GM18909 (cell line): ENCODE data around the gene DNAJC16.
A peak's percentile ranks its signal among the peaks of the same experiment; 100 is the strongest.
"Not testable (repeated sequence)": the region's sequence is repeated elsewhere in the genome, so short reads cannot be mapped to it uniquely, and the experiment has no call there.

Source experiments
- ATAC-seq: cut with Tn5 transposase; IDR thresholded peaks from one replicate; pipeline ENCODE4 v1.9.1; 2021; ENCODE audit warnings: mild to moderate bottlenecking; ENCODE audit not compliant: unreplicated experiment, poor library complexity

The DNAJC16 gene

DNA sequence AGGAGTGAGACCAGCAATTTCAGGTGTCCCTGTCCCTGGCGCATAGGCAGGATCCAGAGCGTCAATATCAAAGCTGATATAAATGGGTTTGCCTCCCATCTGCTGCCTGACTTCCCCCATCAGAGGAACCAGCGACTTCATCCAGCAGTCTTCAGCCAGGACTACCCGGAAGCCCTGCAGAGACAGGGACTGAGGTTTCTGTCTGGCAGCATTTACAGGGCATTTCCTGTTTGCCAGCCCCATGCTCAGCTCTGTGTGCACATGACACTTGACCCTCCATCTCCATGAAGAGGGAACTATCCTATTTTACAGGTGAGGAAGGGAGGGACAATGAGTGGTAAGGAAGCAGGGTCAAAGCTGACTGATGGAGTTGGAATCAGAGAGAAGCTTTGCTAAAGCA lies 51.0 kb downstream of the DNAJC16 start:
- ATAC-seq: no peak

DNA sequence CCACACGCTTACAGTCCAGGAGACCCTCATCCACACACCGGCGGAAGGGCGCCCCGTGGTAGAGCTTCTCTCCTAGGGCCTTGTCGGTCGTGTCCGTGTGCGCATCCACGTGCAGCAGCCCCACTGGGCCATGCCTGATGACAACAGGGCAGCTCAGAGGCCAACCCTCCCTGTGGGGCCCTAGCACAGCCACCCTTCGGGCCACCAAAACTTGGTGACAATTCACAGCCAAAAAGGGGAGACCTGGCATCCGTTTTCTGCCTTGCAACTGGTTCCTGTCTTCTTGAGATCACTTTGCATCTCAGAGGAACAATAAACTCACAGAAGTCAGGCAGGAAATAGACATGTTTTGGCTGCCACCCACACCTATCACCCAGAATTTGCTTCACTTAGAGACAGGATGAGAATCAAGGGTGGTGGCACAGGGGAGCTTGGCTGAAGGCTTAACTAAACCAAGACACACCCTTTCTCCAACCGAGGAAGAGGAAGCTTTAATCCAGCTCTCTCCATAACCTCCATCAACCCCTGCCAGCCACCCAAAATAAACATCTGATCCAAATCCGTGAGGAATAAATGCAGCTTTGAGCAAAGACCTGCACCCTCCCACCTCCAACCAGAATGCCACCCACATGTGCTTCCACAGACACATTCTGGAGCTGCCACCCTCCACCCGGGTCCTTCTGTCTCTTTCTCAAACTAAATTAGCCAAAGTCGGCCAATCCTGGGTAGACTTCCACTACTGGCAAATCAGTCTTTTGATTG lies 52.5 kb downstream of the DNAJC16 start:
- ATAC-seq: no peak

DNA sequence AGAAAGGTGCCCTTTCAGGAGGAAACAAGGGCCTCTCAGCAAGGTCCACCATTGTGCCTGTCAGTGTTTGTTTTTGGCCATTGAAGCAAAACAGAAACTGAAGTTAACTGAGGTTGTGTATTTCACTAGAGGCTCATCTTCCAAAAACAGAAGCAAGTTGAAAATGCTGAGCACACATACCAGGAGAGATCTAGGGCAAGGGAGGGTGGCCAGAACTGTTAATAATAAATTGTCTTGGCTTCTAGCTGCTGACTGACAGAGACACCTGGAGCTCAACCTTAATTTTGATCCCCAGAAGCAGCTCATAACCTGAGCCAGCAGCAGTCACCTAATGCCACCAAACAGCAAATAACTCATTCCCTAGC lies 53.0 kb downstream of the DNAJC16 start:
- ATAC-seq: no peak

DNA sequence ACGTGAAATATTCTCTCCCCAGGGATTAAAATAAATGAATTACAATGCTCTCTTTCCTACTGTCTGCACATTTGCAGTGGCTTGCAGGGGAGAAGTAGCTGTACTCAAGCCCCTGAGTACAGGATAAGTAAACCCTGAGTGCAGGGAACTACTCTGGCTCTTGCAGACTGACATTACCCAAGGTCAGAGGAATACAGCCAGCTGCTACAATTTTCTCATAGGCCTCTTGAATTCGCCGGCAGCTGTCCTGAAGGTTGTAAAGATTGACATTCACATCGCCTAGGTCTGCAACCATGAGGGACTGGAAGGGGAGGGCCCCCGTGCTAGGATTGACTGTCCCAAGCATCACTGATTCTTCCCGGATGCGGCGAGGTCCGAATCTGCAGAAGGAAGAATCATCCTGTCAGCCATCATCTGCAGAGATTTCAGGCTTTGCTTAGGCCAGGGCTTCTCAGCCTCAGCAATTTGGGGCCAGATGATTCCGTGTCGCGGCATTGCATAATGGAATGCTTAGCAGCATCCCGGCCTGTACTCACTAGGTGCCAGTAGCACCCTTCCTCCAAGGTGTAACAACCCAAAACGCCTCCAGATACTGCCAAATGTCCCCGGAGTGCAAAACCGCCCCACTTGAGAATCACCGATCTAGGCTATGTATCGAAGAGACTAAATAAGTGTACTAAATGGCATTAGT lies 56.5 kb downstream of the DNAJC16 start:
- ATAC-seq: no peak

DNA sequence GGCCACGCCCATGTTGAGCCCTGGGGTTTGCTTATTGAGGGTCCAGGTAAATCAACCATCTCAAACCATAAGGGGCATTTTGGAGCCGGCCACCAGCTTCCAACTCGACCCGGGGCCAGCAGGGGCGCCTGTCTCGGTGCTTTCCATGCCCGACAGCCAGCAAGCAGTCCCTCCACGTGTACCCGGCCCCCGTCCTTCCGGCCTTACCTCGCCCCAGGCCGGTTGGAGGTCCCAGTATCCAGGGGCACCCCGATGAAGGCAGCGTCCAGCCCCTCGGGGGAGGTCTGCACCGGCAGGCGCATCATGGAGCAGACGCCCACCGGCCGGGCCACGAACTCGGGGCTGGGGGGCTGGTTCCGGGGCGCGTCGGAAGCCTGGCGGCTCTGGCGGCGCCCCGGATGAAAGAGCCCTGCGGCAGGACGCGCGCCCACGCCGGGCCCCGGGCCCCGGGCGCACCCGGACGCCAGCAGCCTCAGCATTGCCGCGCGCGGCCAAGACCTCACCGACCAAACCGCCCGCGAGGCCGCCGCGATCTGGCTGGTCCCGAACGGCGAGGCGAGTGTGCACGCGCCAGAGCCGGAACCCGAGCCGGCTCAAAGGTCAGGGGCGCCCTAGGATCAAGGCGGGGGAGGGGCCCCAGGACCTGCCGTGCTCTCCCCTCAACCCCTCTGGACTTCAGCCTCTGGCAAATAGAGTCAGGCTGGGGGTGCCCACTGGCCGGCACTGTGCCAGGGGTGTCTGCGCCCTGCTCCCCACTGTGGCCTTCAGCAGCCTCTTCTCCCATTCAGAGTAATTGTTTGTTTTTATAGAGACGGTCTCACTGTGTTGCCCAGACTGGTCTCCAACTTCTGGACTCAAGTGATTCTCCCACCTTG lies 58.1 kb downstream of the DNAJC16 start, which contains the start of gene AGMAT:
Gene AGMAT (minus strand): TSS at position 563 of the 875 bp plus-strand sequence. CDS start 84 bp downstream, at position 479.
- peak; percentile 65 for ATAC-seq

DNA sequence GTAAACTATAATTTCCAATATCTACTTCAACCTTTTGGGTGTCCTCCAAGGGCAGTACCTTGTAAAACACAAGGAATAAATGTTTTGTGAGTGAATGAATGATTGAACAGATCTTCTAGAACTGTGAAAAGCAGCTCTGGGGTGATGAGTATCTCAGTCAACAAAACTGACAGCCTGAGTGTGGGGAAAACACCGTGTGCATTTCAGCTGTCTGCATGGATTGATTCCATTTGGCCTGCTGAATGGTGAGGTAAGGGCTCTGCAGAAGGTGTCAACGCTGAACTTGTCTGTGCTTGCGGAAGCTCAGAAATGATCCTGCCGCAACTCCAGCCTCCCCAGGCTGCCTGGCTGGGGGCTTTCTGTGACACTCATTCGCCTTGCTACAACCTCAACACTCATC lies 65.6 kb downstream of the DNAJC16 start:
- no peak for ATAC-seq

DNA sequence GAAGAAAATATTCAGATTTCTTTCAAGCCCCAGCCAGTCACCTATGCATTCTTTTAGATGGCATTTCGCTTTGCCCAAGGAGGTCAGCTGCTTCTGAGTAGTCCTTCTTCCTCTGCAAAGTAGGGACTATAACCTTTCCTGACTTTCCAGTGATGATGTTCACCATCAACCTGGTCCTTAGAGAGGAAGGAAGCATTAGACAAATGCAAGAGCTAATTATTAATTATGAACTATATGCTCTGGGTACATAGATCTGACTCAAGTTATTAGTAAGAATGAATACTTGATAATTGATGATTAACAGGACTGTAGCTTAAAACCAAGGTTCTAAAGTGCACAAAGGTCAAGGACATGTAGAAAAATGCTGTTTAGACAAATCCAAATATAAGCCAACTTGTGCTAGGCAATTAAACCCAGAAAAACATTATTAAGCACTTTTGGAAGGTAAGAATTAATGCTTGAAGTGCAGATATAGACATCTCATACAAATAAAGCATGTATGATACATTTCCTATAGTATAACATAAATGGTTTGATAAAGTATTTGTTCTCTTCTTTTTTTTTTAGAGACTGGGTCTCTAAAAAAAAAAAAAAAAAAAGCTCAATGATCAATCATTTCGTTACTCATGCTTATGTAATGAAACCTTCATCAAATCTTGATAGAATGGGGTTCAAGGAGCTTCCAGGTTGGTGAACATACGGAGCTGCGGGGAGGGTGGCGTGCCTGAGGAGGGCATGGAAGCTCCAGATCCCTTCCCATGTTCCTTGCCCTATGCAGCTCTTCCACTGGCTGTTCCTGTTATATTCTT lies 69.4 kb downstream of the DNAJC16 start:
- no peak for ATAC-seq

DNA sequence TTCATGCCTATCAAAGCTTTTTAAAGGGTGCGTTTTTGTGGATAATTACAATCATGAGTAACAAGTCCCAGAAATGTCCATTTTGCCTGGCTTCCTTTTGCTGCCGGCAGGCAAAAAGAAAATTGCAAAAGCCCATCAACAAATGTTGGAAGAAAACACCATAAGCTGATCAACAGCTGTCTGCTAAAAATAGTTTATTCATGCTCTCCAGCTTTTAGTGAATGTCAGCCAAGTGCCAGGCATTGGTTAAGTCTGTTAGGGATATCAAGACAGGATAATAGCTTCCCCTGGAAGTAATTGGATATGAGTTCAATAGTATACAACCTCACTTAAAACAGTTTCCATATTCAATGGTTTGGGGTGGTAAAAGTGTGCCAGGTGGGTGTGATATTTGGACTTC lies 71.8 kb downstream of the DNAJC16 start:
- no peak for ATAC-seq

DNA sequence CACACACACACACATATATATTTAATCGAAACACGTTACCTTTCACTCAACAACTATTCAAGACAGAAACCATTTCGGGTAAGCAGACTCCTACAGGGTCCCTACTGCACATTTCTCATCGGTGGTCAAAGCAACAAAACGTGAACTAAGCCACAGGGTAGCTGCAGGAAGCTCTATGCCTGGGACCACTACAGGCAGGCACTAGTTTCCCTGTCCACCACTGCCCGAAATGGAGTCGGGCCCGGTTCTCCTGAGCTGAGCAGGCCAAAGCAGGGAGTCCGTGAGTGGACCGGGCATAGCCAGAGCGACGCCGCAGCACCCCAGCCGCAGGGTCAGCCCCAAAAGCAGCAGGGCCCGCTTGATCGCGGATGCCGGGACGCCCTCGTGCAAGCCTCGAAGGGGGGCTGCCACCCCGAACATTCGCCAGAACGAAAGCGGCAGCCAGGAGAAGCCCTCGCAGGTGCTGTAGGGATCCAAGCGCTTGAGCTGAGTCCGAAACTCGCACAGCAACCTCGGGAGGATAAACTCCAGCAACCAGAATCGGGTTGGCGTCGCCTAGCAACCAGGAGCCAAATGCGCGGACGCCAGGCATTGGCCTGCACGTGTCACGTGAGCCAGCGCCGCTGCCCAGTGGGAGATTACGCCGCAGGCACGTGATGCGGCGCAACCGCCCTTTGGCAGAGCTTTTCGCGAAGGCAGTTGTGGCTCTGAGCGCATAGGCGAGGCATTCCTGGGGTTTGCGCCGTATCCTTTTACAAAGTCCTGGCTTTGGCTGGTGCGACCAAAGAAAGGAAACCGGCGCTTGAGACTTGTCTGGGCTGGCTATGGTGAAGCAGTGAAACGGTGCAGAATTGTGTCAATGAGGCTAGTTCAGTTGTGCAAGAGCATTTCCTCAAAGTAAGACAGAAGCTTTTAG lies 76.7 kb downstream of the DNAJC16 start:
- ATAC-seq: peak; percentile 96

DNA sequence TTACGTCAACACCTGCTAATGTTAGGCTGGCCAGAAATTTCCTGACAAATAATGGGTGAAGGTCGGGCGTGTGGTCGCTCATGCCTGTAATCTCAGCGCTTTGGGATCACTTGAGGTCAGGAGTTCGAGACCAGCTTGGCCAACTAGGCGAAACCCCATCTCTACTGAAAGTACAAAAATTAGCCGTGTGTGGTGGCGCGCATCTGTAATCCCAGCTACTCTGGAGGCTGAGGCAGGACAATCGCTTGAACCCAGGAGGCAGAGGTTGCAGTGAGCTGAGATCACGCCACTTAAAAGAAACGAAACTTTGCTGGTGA lies 77.3 kb downstream of the DNAJC16 start:
- ATAC-seq: not testable (repeated sequence)

DNA sequence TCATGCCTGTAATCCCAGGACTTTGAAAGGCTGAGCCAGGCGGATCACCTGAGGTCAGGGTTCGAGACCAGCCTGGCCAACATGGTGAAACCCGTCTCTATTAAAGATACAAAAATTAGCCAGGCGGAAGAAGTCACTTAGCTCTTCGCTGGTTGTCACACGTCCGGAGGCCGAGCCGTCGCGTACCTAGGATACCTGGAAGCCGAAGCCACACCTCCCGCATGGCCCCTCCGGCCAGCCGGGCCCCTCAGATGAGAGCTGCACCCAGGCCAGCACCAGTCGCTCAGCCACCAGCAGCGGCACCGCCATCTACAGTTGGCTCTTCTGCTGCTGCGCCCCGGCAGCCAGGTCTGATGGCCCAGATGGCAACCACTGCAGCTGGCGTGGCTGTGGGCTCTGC lies 77.8 kb downstream of the DNAJC16 start:
- not testable (repeated sequence) for ATAC-seq

DNA sequence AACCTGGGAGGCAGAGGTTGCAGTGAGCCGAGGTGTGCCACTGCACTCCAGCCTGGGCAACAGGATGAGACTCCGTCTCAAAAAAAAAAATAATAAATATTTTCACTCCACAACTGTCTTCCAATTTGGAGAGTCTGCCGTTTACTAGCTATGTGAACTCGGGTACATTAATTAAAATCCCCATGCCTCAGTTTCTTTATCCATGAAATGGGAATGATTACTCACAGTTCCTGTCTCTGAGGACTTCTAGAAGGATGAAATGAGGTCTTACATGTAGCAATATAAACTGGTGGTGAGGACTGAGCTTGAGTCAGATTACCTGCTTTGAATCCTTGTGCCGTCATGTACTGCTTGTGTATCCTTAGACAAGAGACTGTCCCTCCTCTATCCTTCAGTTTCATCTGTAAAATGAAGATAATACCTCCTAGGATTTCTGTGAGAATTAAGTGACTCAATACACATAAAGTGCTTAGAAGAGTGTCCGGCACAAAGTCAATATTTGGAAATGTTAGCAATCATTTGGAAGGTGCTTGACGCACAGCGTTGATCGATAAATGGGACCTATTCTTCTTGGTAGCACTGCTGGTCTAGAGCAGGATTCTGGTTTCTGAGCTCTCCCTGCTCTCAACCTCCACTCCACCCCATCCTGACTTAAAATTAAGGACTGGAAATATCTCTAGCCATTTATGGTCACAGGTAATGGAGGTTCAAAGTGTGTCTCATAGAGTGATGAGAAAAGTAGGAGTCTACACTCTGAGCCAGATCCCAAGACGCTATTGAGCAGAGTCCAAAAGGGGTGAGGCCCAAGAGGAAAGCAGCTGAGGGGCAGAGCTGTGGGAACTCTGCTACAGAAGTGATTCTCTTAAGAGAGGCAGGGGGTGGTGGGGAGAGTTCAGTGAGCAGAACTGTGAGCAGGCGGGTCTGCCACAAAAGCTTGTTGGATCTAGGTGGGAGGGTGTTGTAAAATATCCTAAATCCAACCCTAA lies 79.0 kb downstream of the DNAJC16 start:
- ATAC-seq: no peak

DNA sequence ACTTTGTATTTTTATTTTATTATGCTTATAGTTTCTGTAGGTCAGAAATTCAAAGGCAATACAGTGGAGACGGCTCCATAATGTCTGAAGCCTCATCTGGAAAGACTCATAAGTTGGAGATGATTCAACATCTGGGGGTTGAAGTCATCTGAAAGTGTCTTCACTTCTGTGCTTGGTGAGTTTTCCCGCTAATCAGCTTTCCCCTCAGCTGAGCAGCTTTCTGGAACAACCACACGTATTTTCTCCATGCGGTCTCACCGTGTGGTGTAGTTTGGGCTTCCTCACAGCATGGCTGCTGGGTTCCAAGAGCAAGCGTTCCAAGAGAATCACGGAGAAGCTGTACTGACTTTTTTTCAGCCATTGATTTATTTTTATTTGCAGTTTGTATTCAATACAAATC lies 83.0 kb downstream of the DNAJC16 start:
- ATAC-seq: no peak

DNA sequence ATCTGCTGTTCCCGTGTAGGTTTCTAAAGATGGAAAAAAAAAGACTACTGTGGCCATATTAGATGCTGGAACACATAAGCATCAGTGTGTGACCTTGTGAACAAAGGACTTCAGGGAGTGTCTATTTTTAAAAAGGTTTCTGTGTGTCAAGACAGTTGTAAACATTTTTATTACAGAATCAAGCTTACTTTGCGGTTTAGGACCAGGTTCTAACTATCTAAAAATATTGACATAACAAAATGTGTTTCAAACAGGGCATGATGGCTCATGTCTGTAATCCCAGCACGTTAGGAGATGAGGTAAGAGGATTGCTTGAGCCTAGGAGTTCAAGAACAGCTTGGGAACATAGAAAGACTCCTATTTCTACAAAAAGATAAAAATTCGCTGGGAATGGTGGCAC lies 83.5 kb downstream of the DNAJC16 start:
- ATAC-seq: no peak

DNA sequence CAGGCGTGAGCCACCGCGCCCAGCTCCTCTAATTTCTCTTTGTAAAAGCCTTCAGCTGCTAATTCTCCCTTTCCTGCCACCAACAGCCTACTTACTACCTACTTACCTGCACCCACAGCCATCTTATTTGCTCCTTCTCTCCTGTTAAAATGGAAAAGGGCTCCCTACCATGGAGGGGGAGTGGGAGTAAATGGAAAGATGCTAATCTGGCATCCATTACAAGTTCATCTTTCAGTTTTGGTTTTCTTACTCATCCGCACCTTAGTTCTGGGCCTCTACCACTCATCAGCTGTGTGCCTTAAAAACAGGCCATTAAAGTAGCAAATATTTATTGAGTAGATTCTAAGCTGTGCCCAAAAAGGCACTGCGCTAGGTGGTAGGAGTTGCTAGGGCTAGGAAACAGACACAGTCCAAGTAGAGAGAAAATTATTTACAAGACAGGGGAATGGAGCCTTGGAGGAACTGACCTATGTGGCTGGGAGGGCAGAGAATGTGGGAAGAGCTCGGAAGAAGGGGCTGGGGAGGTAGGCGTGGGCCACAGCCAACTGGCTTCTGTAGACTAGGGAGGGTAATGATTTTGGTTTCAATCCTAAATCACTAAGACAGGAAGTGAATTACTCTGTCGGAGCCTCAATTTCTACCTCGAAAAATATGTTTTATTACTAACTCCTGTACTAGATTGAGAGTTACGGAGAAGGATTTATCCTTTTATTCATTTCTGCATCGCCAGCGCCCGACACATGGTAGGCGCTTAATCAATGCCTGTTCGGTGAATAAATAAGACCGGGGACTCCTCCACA lies 89.9 kb downstream of the DNAJC16 start:
- peak; percentile 10 for ATAC-seq

DNA sequence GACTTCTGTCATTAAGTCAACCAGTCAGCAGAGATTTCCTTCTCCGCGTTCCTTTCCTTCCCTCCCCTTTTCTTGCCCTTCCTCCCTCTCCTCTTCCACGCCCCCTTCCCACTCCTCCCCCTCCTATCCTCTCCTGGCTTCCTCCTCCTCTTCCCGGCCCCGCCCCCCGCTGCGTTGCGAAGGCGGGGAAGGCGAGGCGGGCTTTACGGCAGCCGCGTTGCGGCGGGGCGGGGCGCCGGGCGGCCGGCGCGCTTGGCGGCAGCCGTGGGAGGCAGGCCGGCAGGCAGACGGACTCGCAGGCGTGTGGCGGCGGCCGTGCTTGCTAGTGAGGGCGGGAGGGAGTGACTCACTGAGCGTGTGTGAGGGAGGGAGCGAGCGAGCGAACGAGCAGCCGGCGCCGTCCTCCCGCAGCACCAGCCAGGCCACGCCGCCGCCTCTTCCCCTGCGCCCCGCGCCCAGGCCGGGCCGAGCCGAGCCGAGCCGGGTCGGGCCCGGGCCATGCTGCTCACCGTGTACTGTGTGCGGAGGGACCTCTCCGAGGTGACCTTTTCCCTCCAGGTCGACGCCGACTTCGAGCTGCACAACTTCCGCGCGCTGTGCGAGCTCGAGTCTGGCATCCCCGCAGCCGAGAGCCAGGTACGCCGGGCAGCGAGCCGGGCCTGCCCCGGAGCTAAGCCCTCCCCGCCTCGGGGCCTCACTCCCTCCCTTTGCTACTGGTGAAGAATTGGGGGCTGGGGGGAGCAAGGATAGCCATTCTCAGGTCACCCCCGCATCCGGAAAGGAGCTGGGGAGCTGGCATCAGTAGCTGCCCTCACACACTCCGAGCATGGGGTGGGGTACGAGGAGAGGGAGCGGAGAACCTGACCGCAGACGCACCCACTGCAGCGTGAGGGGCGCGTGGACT lies 90.8 kb downstream of the DNAJC16 start, which contains the start of gene DDI2:
Gene DDI2 (plus strand): TSS at position 286 of the 904 bp plus-strand sequence. CDS start 213 bp downstream, at position 499.
- ATAC-seq: peak; percentile 72
